Ovary (tissue), 9 donors: Measurements from ENCODE around the gene TRIP11. TPM values are rescaled to one million over a fixed set of nuclear protein-coding genes. Genes with fewer than 3 reads are reported as not detected.

Source experiments
- DNase-seq, 5 donors: peaks; one replicate each; pipeline ENCODE4 v3.0.0-alpha.2; 2019 to 2020
- H3K27ac ChIP-seq, 2 donors: fragments of 200-600 bp; one replicate each; pipeline versions ENCODE4 v1.5.1 to v1.8.0; 2019 to 2022
- H3K27me3 ChIP-seq: fragments of 200-600 bp; one replicate; pipeline ENCODE4 v1.8.0; 2022
- H3K36me3 ChIP-seq: fragments of 200-600 bp; sonication (generic); one replicate; pipeline ENCODE4 v1.5.1; 2019
- H3K4me1 ChIP-seq: one replicate; pipeline ENCODE4 v1.8.1; 2013; ENCODE audit warnings: mild to moderate bottlenecking, moderate library complexity; ENCODE audit not compliant: insufficient read depth
- H3K4me3 ChIP-seq: fragments of 200-600 bp; sonication (generic); one replicate; pipeline ENCODE4 v1.5.1; 2017
- H3K9me3 ChIP-seq, 2 donors: fragments of 200-600 bp in 1 of 2; sonication (generic) in 1 of 2; one replicate each; pipeline versions ENCODE4 v1.5.1 to v1.8.1; 2013 to 2019; ENCODE audit warnings: mild to moderate bottlenecking in 1 of 2, moderate library complexity in 1 of 2
- CTCF ChIP-seq, 3 donors: fragments of 450-650 bp in 2 of 3; fragments of 200-600 bp in 1 of 3; IDR thresholded peaks; one replicate each; pipeline versions ENCODE4 v1.5.1 to v1.8.0; 2016 to 2022; ENCODE audit warnings: antibody characterized with exemption in 3 of 3, mild to moderate bottlenecking in 1 of 3
- EP300 ChIP-seq: sonication (generic); formaldehyde crosslinking; IDR thresholded peaks from one replicate; pipeline ENCODE4 v1.6.1; 2017; ENCODE audit warnings: antibody characterized with exemption
- POLR2A ChIP-seq: fragments of 450-650 bp; IDR thresholded peaks from one replicate; pipeline ENCODE4 v1.6.1; 2017; ENCODE audit warnings: antibody characterized with exemption, mild to moderate bottlenecking, moderate library complexity
- WGBS, 3 donors: extraction: QIAGEN DNeasy Blood & Tissue Kit in 1 of 3; methylation state at CpG; one replicate each; pipeline versions ENCODE4 v1.1.5 to v1.1.7; 2013 to 2017; 5-methylcytosine and 5-hydroxymethylcytosine counted together
- intact Hi-C, 4 donors: fragments of 100-400 bp; cut with DNase I; formaldehyde crosslinking; loops; one replicate each; pipeline versions ENCODE4 v1.11.0 to v1.15.1; 2022 to 2023
- polyA plus RNA-seq, 2 donors: library from polyadenylated mRNA; stranded (reverse); fragments of 200-250 nt in 1 of 2; fragments of 350-450 nt in 1 of 2; fragmentation: Illumina TruSeq in 1 of 2; extraction: RNeasy Lipid Tissue Mini Kit (QIAGEN cat#74804) in 1 of 2; gene quantifications; one replicate each; pipeline ENCODE4 v1.2.3, GENCODE V29; 2013 to 2014
- total RNA-seq, 7 donors: library from RNA; depleted of rRNA in 2 of 7; stranded (reverse); fragments of >200 nt in 2 of 7; fragmentation: NEBNext Ultra II Directional in 3 of 7; extraction: Animal tissue kit (Norgen Biotek cat#: 25700) in 3 of 7; gene quantifications; one replicate each; pipeline versions ENCODE4 v1.1.0 to v1.2.4, GENCODE V29; 2016 to 2023
- donor health status: DM: no; HTN: no; CAD: no; lungs with moderate emphysema.
- donor health status: DM: no; HTN: no; CAD: no.
- donor health status: Bipolar disorder and iron deficiency.
- donor health status: DM: yes; HTN: yes; CAD: no.
- donor health status: DM: no; HTN: no; CAD: no.
- donor health status: DM: yes; HTN: yes; CAD: no.

The TRIP11 gene
- total and polyA plus RNA-seq, 9 donors: 7.3 to 63.8 (median 49.3) TPM

DNA sequence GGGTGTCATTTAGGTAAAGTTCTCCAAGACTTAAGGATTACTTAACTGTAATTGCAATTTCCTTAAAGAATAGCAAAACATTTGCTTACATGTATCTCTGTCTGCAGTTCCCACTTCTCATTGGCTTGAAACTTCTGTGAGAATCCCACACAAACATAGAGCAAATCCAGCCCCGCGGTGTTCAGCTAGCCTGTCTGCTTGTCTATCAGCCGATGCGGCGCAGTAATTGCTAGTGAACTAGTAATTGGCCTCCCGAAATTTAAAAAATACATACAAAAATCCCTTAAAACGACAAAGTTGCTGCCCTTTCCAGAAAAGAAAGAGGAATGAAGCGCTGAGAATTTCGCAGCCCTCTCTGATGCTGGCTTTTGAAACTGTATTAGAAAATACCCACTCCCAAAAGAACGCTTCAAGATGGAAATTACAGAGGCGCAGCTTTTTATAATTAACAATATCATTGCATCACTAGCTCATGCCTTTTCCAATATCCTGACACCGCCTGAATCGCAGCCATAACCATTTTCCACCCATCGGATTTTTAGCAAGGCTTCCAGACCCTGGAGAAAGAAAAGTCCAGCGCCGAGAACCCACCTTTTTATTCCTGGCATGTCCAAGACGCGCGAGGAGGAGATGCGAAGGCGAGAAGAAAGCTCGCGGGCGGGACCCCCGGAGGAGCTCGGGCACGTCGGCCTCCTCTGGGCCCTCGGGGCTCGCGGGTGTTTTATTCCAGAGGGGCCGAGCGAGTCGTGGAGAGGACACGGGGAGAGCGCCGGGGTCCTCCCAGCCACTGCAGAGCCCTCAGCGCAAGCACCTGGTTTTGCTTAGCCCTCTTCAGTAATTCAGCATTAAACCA, 93.0 kb downstream of the TRIP11 start:
- peak; percentile 33 to 69 (median 45) for DNase-seq
- H3K27me3 ChIP-seq: no peaks in the 10 kb centered on the region

GRCh38 chr14:91945751-91946621, 93.9 kb downstream of the TRIP11 start:
- Histone ChIP-seq H3K9me3 (no peaks in the 10 kb centered on the region), H3K27ac (peak overlapping the region in 1 of 2 donors; percentile 59), H3K27me3 (no peaks in the 10 kb centered on the region), H3K36me3 (no peaks in the 10 kb centered on the region), H3K4me1 (no peaks in the 10 kb centered on the region), H3K4me3 (peak overlapping the region; percentile 73)
- TF ChIP-seq EP300 (no peak), POLR2A (no peak), CTCF (IDR thresholded peaks at IDR 0.05) (no peak)
- WGBS, 3 donors: 12 to 18% (median 12%) methylated on average over 10 of the region's 10 CpGs
- intact Hi-C loops: no loop called here
- DNase-seq: no peak

More for the DNA sequence above, 93.0 kb downstream of the TRIP11 start:
- Histone ChIP-seq H3K36me3 (no peaks in the 10 kb centered on the region), H3K9me3 (no peaks in the 10 kb centered on the region), H3K4me1 (no peaks in the 10 kb centered on the region), H3K27ac (peak overlapping the region; percentile 59 to 61), H3K4me3 (peak overlapping the region; percentile 73)
- intact Hi-C loops: no loop called here
- TF ChIP-seq EP300: no peak
- no peak for TF ChIP-seq CTCF (IDR thresholded peaks at IDR 0.05)
- 1 to 5% (median 2%) methylated on average over 38 of the region's 38 CpGs for WGBS, 3 donors

DNA sequence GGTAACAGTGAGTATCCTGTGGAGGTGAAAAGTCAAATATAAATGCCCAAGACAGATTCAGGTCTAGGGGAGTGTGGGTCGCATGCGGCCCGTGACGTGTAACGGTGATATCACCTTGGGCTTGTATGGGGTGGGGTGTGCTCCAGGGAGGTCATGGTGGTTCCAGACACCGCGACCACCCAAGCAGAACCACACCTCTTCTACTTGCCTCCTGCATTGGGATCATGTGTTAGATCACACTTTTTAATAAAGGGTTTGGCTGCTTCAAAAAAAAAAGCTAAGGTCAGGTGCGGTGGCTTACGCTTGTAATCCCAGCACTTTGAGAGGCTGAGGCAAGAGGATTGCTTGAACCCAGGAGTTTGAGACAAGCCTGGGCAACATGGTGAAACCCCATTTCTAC, 96.9 kb downstream of the TRIP11 start:
- H3K27ac ChIP-seq: no peak overlapping the region

More for the DNA sequence above, 96.9 kb downstream of the TRIP11 start:
- DNase-seq: no peak
- TF ChIP-seq POLR2A (no peak), CTCF (IDR thresholded peaks at IDR 0.05) (no peak), EP300 (no peak)
- intact Hi-C loops: no loop called here
- Histone ChIP-seq H3K4me3 (no peak overlapping the region), H3K9me3 (no peaks in the 10 kb centered on the region), H3K36me3 (no peaks in the 10 kb centered on the region), H3K4me1 (no peaks in the 10 kb centered on the region), H3K27me3 (no peaks in the 10 kb centered on the region)
- WGBS, 3 donors: 95 to 98% (median 96%) methylated on average over 9 of the region's 9 CpGs
